ENCODE measurements around the gene CP.
"Not testable (repeated sequence)": the region's sequence is repeated elsewhere in the genome, so short reads cannot be mapped to it uniquely, and the experiment has no call there.

CP gene

DNA sequence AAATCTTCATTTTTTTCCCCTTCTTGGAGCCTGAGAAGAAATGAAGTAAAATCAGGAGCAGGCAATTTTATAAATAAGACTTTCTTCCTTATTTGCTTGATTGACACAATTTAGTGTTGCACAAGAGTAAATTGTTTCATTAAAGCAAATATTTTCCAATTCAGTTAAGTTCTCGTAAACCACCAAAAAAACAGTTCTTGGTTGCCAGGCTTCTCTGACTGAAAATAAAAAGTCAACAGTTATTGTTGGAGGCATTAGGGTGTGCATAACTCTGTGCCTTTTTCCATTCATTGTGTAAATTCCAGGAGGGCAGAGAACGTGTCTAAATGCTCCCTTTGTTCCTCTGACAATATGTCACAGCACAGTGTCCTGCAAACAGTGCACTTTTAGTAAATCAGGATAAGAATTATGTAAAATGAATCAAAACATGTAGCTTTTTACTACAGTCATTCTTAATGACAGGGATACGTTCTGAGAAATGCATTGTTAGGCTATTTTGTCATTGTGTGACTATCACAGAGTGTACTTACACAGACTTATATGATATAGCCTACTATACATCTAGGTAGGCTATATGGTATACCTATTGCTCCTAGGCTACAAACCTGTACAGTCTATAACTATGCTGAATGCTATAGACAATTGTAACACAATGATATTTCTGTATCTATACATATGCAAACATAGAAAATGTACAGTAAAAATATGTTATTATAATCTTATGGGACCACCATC lies at the start of gene CP:
TSS of gene CP (minus strand) at position 47 of the 735 bp plus-strand sequence. CDS start at position 10, 37 bp downstream.
- DNase-seq (ENCODE audit: low read depth): no peak

- DNase-seq (ENCODE audit: low read depth): peak; percentile 24
These were observed 48.6 kb upstream of the CP start for GRCh38 chr3:149270180-149270579.

DNA sequence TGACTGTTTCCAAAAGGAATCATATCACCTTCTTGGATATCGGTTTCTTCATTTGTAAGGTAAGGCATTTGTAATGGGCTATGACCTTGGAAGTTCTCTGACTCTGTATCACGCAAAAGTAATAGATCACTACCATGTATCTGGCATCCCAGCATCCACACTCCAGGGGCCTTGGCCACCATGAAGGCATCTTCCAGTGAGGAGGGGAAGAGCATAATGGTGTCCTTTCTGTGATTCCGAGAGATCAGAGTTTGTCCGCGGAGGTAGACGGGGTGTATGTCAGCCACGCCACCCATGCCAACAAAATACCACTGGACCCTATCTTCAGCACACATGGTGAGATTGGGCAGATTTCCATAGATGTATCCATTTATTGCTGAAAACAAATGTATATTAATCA lies 48.1 kb upstream of the CP start:
- DNase-seq (ENCODE audit: low read depth): no peak

DNA sequence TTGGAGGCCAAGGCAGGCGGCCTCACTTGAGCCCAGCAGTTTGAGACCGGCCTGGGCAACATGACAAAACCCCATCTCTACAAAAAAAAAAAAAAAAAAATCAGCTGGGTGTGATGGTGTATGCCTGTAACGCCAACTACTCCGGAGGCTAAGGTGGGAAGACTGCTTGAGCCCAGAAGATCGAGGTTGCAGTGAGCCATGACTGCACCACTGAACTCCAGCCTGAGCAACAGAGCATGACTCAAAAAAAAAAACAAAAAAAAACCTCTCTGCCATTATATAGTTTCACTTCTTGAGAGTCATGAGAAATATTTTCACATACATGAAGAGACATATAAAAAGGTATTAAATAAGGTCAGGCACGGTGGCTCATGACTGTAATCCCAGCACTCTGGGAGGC lies 45.9 kb upstream of the CP start:
- no peak for DNase-seq (ENCODE audit: low read depth)

GRCh38 chr3:149266736-149267135 lies 45.1 kb upstream of the CP start:
- no peak for DNase-seq (ENCODE audit: low read depth)

GRCh38 chr3:149263856-149264255 lies 42.2 kb upstream of the CP start:
- no peak for DNase-seq (ENCODE audit: low read depth)

DNA sequence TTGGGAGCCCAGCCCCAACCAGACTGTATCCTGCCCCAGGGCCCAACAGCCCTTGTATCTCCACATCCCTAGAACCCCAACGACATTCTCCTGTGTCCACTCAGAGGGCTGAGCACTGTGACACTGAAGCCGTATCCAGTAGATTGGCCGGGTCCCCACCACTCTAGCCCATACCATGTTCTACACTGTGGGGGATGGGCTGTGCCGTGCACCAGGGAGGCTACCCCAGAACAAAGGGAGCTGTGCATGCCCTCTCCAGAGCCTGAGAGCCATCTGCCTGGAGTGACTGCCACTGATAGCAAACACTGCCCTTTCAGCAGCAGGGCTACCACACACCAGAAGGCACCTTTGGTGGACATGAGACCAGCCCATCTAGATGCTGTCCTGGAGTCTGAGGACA lies 37.1 kb upstream of the CP start:
- DNase-seq (ENCODE audit: low read depth): no peak

GRCh38 chr3:149258298-149258697 lies 36.7 kb upstream of the CP start:
- peak; percentile 48 for DNase-seq (ENCODE audit: low read depth)

DNA sequence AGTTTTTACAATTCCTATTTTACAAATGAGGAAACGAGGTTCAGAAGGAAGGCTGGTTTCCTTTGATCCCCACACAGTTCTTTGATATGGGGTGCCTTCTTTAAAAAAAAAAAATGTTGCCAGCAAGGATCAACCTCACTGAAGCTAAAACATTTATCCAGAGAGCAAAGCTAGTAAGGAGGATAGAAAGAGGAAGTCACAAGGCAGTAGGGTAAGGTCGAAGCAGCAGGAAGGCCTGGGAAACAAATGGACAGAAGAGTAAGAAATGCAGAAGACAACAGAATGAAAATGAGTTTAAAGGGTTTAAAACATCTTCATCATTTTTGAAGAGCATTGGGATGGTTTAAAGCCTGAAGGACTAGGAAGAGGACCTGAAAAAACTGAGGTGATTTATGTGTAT lies 30.6 kb upstream of the CP start:
- no peak for DNase-seq (ENCODE audit: low read depth)

GRCh38 chr3:149251186-149251585 lies 29.6 kb upstream of the CP start:
- no peak for DNase-seq (ENCODE audit: low read depth)

DNA sequence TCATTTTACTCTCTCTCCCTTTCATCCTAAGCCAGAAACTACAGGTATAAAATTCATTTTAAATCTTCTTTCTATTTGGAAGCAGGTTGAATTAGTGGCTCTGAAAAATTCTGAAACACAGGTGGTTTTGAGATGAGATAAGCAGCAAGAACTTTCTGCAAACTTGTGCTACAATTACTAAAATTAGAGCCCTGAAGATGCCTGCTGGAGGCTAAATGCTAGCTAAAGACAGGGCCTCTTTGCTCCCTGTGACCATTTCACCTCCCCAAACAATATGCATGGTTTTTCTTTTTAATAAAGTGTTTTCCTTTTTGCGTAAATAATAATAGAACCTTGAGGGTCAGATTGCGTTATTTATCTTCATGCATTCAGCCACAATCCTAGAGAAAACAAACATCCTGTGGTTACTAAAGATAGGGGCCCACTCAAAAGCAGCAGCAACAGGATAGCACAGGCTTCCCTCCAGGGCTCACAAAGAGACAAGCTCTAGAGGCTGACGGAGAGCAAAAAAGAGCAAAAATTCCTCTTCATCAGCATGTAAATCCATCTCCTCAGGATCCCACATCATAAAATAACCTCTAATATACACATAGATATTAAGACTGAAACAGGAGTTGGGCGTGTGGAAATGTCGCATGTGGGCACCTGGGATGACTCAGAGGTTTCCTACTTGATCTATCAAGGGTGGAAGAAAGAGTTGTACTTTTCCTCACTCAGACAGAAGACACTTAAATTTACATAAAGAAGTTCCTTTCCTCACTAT lies 26.5 kb upstream of the CP start:
- peak; percentile 76 for DNase-seq (ENCODE audit: low read depth)

- DNase-seq (ENCODE audit: low read depth): peak; percentile 57
These were observed 25.5 kb upstream of the CP start for GRCh38 chr3:149247008-149247710.

DNA sequence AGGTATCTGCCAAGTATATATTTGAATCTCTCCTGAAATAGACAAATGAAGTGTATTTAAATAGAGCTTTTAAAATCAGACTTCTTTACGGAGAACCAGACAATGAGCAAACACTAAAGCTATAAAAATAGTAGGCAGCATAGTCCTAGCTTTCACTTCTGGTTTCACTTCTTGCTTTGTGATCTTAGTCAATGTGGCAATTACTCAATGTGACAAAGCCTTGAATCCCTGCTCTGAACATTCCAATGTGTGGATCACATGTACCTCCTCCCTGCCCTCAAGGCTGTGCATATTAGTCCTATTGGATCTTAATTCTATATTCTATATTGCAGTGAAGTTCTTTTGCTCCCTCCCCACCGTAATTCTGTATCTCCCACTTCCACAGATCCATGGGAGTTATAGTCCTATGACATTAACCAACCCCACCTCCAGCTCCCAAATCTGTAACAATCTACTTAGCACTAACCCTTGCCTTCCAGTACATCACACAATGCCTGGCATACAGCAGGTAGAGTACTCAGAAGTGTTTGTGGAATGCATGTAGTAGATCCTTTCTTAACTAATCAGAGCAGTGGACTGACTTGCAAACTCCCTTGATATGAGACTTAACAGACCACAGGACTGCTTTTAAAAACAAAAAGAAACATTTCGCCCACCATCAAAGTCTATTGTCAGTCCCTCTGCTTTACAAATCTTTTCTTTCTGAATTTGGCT lies 24.3 kb upstream of the CP start:
- peak; percentile 72 for DNase-seq (ENCODE audit: low read depth)

DNA sequence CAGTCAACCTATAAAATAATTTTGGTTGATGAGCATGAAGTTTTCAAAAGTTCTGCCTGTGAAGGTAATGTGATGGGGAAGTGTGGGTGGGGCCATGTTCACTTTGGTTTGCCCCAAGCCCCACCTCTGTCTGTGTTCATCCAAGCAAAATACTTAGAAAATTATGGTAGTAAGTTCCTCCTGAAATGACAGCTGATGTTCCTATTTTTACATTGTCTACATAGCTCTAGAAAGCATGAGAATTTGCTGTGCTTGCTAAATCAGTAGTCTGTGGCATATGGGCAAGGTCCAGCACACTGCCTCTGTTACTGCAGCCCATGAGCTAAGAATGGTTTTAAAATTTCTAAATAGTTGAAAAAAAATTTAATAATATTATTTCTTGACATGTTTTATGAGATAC lies 21.9 kb upstream of the CP start:
- no peak for DNase-seq (ENCODE audit: low read depth)

GRCh38 chr3:149239357-149239936 lies 17.8 kb upstream of the CP start:
- DNase-seq (ENCODE audit: low read depth): no peak

GRCh38 chr3:149238268-149238667 lies 16.6 kb upstream of the CP start:
- DNase-seq (ENCODE audit: low read depth): not testable (repeated sequence)

DNA sequence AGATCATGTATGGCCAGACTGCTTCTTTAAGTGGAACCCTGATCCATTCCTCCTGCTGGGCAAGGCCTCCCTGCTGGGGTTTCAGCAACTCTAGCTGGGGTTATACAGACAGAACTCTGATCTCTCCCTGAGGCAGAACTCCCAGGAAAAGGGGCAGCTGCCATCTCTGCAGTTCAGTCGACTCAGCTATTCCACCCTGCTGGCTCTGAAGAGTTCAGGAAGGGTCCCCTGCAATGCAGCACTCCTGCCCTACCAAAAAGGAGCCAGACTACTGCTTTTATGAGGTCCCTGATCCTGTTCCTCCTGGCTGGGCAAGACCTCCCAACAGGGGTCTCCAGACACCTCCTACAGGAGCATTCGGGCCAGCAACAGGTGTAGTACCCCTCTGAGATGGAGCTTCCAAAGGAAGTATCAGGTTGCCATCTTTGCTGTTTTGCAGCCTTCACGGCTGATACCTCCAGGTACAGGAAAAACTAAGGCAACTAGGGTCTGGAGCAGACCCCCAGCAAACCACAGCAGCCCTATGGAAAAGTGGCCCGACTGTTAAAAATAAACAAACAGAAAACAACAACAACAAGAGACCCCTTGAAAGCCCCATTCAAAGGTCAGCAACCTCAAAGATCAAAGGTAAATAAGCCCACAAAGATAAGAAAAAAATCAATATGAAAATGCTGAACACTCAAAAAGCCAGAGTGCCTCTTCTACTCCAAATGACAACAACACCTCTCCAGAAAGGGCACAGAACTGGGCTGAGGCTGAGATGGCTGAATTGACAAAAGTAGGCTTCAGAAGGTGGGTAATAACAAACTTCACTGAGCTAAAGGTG lies 14.2 kb upstream of the CP start:
- DNase-seq (ENCODE audit: low read depth): no peak

- no peak for DNase-seq (ENCODE audit: low read depth)
These were observed 13.1 kb upstream of the CP start for GRCh38 chr3:149234671-149235245.

DNA sequence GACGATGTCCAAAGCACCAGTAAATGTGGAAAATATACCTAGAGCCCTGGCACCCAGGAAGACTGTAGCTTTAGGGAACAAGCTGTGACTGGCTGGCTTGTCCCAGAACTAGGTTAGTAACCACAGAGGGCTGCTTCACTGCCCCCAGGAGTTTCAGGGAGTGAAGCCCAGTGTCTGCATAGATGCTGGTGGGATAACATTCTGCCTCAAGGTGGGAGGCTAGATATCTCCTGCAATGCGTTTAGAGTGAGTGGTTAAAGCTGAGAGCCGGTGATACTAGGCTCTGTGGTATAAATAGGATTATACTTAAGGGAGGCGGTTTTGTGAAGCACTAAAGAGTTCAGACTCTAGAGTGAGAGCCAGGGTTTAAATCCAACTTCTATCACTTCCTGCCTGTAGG lies 11.7 kb upstream of the CP start:
- DNase-seq (ENCODE audit: low read depth): no peak

GRCh38 chr3:149231871-149232270 lies 10.2 kb upstream of the CP start:
- DNase-seq (ENCODE audit: low read depth): no peak
